Thoracic aorta (tissue), 2 donors: ENCODE measurements around the gene PPP2R2D. TPM values are rescaled to one million over a fixed set of nuclear protein-coding genes. Genes with fewer than 3 reads are reported as not detected.

Source experiments
- ATAC-seq: fragments of 150-250 bp; one replicate; pipeline ENCODE4 v1.8.0; 2017; ENCODE audit warnings: low read depth; ENCODE audit not compliant: insufficient number of reproducible peaks, low FRiP score
- DNase-seq: peaks from one replicate; pipeline ENCODE4 v3.0.0-alpha.2; 2020; ENCODE audit warnings: low spot score
- H3K27ac ChIP-seq, 2 donors: fragments of 200-600 bp; sonication (generic); 1 replicate in 1 of 2; 2 replicates in 1 of 2; pipeline ENCODE4 v1.5.1; 2016; ENCODE audit warnings: mild to moderate bottlenecking in 2 of 2, moderate library complexity in 2 of 2
- H3K27me3 ChIP-seq: fragments of 200-600 bp; sonication (generic); replicated peaks from 2 replicates; pipeline ENCODE4 v1.6.0; 2016; ENCODE audit warnings: mild to moderate bottlenecking; ENCODE audit not compliant: insufficient read depth
- H3K36me3 ChIP-seq: fragments of 200-600 bp; sonication (generic); one replicate; pipeline ENCODE4 v1.5.1; 2016
- H3K4me1 ChIP-seq, 2 donors: fragments of 200-600 bp; sonication (generic); 1 replicate in 1 of 2; 2 replicates in 1 of 2; pipeline versions ENCODE4 v1.5.1 to v1.6.0; 2016; ENCODE audit warnings: low read depth in 2 of 2, mild to moderate bottlenecking in 1 of 2; ENCODE audit not compliant: control insufficient read depth in 1 of 2
- H3K4me3 ChIP-seq: fragments of 200-600 bp; sonication (generic); 2 replicates; pipeline ENCODE4 v1.5.1; 2016; ENCODE audit warnings: mild to moderate bottlenecking
- H3K9me3 ChIP-seq: fragments of 200-600 bp; sonication (generic); 2 replicates; pipeline ENCODE4 v1.5.1; 2016
- CTCF ChIP-seq: fragments of 200-600 bp; sonication (generic); IDR thresholded peaks from one replicate; pipeline ENCODE4 v1.5.1; 2019; ENCODE audit warnings: antibody characterized with exemption
- total RNA-seq, 2 donors: library from RNA; depleted of rRNA; stranded (reverse); fragments of >200 nt; gene quantifications; one replicate each; pipeline versions ENCODE4 v1.1.0 to v1.2.3, GENCODE V29; 2016

Gene PPP2R2D
- total RNA-seq, 2 donors from 2014 or later: 23.0 to 34.1 TPM

GRCh38 chr10:132003282-132003924 lies 102.6 kb downstream of the PPP2R2D start:
- H3K4me1 ChIP-seq: no peaks in the 10 kb centered on the region

GRCh38 chr10:132004052-132004451 lies 103.2 kb downstream of the PPP2R2D start:
- no peak overlapping the region for H3K4me3 ChIP-seq

More at GRCh38 chr10:132003282-132003924, 102.6 kb downstream of the PPP2R2D start:
- no peaks in the 10 kb centered on the region for H3K27me3 ChIP-seq
- no peak overlapping the region for H3K4me3 ChIP-seq
- no peak for DNase-seq
- no peak overlapping the region for H3K27ac ChIP-seq
- no peaks in the 10 kb centered on the region for H3K36me3 ChIP-seq
- no peak for TF ChIP-seq CTCF
- ATAC-seq: no peak
- no peaks in the 10 kb centered on the region for H3K9me3 ChIP-seq

GRCh38 chr10:132005147-132005546 lies 104.3 kb downstream of the PPP2R2D start:
- Histone ChIP-seq H3K27ac (no peak overlapping the region), H3K9me3 (no peaks in the 10 kb centered on the region), H3K36me3 (no peaks in the 10 kb centered on the region), H3K4me1 (no peaks in the 10 kb centered on the region), H3K27me3 (no peaks in the 10 kb centered on the region), H3K4me3 (no peak overlapping the region)
- ATAC-seq (no peak), DNase-seq (no peak)
- no peak for TF ChIP-seq CTCF

More at GRCh38 chr10:132004052-132004451, 103.2 kb downstream of the PPP2R2D start:
- ATAC-seq (no peak), DNase-seq (no peak)
- H3K9me3 ChIP-seq: no peaks in the 10 kb centered on the region
- TF ChIP-seq CTCF: no peak
- no peak overlapping the region for H3K27ac ChIP-seq
- no peaks in the 10 kb centered on the region for H3K4me1 ChIP-seq
- H3K36me3 ChIP-seq: no peaks in the 10 kb centered on the region
- no peaks in the 10 kb centered on the region for H3K27me3 ChIP-seq

GRCh38 chr10:132006966-132007365 lies 106.2 kb downstream of the PPP2R2D start:
- no peaks in the 10 kb centered on the region for H3K9me3 ChIP-seq
- no peaks in the 10 kb centered on the region for H3K27me3 ChIP-seq
- H3K4me1 ChIP-seq: no peaks in the 10 kb centered on the region
- no peaks in the 10 kb centered on the region for H3K36me3 ChIP-seq
- ATAC-seq (no peak), DNase-seq (no peak)
- no peak overlapping the region for H3K4me3 ChIP-seq
- H3K27ac ChIP-seq: no peak overlapping the region
- TF ChIP-seq CTCF: no peak

GRCh38 chr10:132007681-132008080 lies 106.9 kb downstream of the PPP2R2D start:
- Histone ChIP-seq H3K36me3 (no peaks in the 10 kb centered on the region), H3K4me3 (no peak overlapping the region), H3K9me3 (no peaks in the 10 kb centered on the region), H3K27me3 (no peaks in the 10 kb centered on the region), H3K27ac (no peak overlapping the region), H3K4me1 (no peaks in the 10 kb centered on the region)
- TF ChIP-seq CTCF: no peak
- ATAC-seq: no peak
- no peak for DNase-seq

Other genes with a start within 250 kb of the PPP2R2D start
- 10 to 100 TPM; 33.6 to 81.5 TPM for gene BNIP3, start 80.9 kb downstream of the PPP2R2D start, total RNA-seq
- gene JAKMIP3, start 164.9 kb downstream of the PPP2R2D start, total RNA-seq: 1 to 10 TPM in 1 of 2 donors, under 1 TPM in 1; 0.42 to 1.4 TPM